GM23248 (cell line): ENCODE results near the gene SORT1.

Experiments
- EZH2 ChIP-seq: fragments of 200-600 bp; sonication (generic); IDR thresholded peaks from 2 replicates; pipeline ENCODE4 v1.6.1; 2018; ENCODE audit warnings: antibody characterized with exemption, mild to moderate bottlenecking; ENCODE audit not compliant: insufficient read depth, poor library complexity, severe bottlenecking
- EZH2phosphoT487 ChIP-seq: fragments of 200-600 bp; sonication (generic); IDR thresholded peaks from 2 replicates; pipeline ENCODE4 v1.6.1; 2018; ENCODE audit warnings: antibody characterized with exemption, moderate library complexity, mild to moderate bottlenecking, low read depth; ENCODE audit not compliant: insufficient read depth

- TF ChIP-seq EZH2 = no peak
- no peak for TF ChIP-seq EZH2phosphoT487
These were observed 16.1 kb downstream of the SORT1 start for GRCh38 chr1:109381573-109381972.
